ENCODE results near the gene MYLK.
"Not testable (repeated sequence)": the region's sequence is repeated elsewhere in the genome, so short reads cannot be mapped to it uniquely, and the experiment has no call there.

The MYLK gene, protein sequence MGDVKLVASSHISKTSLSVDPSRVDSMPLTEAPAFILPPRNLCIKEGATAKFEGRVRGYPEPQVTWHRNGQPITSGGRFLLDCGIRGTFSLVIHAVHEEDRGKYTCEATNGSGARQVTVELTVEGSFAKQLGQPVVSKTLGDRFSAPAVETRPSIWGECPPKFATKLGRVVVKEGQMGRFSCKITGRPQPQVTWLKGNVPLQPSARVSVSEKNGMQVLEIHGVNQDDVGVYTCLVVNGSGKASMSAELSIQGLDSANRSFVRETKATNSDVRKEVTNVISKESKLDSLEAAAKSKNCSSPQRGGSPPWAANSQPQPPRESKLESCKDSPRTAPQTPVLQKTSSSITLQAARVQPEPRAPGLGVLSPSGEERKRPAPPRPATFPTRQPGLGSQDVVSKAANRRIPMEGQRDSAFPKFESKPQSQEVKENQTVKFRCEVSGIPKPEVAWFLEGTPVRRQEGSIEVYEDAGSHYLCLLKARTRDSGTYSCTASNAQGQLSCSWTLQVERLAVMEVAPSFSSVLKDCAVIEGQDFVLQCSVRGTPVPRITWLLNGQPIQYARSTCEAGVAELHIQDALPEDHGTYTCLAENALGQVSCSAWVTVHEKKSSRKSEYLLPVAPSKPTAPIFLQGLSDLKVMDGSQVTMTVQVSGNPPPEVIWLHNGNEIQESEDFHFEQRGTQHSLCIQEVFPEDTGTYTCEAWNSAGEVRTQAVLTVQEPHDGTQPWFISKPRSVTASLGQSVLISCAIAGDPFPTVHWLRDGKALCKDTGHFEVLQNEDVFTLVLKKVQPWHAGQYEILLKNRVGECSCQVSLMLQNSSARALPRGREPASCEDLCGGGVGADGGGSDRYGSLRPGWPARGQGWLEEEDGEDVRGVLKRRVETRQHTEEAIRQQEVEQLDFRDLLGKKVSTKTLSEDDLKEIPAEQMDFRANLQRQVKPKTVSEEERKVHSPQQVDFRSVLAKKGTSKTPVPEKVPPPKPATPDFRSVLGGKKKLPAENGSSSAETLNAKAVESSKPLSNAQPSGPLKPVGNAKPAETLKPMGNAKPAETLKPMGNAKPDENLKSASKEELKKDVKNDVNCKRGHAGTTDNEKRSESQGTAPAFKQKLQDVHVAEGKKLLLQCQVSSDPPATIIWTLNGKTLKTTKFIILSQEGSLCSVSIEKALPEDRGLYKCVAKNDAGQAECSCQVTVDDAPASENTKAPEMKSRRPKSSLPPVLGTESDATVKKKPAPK (N-terminal part only)

DNA sequence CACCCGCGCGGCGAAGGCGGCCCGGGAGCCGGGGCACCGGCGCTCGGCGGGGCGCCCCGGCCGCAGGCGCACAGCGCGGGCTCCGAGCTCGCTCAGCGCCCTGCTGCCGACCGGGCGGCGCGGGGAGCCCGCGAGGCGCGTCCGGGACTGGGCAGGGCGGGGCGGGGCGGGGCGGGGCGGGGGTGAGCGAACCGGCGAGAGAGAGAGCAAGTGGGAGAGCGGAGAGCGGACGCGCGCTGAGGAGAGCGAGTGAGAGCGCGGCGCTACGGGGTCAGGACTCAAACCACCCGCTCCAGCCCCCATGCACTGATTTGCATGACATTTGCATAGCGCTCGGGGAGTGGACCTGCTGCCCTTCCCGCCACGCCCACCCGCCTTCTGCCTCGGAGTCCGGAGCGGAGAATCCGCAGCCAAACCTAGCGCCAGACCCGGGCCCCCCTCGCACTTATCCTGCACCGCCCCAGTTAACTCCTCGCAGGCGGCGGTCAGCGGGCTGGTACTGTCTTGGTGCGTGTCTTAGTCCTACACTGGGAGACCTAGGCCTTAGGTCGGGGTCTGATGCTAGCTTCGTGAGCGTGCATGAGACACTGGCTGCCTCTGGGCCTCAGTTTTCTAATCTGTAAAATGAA, at the start of gene MYLK:
Gene MYLK (minus strand): TSS at position 130 of the 629 bp plus-strand sequence. CDS start 90,491 bp downstream, outside the sequence.
- no peak for DNase-seq (ENCODE audit: low read depth in 2 of 2)

- no peak for DNase-seq (ENCODE audit: low read depth in 2 of 2)
These were observed 46.3 kb upstream of the MYLK start for GRCh38 chr3:123930445-123930844.

DNA sequence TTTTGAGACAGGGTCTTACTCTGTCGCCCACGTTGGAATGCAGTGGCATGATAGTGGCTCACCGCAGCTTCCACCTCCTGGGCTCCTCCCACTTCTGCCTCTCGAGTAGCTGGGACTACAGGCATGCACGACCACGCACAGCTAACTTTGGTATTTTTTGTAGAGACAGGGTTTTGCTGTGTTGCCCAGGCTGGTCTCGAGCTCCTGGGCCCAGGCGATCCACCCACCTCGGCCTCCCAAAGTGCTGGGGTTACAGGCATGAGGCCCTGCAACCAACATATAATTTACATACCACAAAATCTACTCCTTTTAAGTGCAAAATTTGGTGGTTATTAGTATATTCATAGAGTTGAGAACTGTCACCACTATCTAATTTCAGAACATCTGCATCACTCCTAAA, 45.2 kb upstream of the MYLK start:
- no peak for DNase-seq (ENCODE audit: low read depth in 2 of 2)

GRCh38 chr3:123926396-123926795, 42.3 kb upstream of the MYLK start:
- no peak for DNase-seq (ENCODE audit: low read depth in 2 of 2)

GRCh38 chr3:123920868-123921267, 36.7 kb upstream of the MYLK start:
- no peak for DNase-seq (ENCODE audit: low read depth in 2 of 2)

GRCh38 chr3:123920383-123920782, 36.3 kb upstream of the MYLK start:
- no peak for DNase-seq (ENCODE audit: low read depth in 2 of 2)

- no peak for DNase-seq (ENCODE audit: low read depth in 2 of 2)
These were observed 35.2 kb upstream of the MYLK start for GRCh38 chr3:123919353-123919752.

DNA sequence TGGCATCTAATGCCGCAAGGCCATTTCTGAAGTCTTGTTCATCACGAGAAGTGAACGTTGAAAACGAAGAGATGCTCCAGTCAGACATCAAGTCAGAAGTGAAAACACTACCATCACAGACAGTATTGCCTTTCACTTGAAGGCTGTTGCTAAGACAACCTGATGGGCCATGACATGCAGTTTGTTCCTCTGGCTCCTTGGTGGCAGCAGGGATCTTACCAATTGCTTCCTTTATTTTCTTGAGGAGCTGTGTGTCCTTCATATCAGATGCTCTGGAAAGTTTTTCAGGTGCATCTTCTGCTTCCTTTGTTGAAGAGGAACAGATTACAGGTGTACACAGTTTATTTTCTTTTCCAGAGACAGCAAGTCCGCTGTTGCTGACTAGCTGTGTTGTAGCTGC, 30.7 kb upstream of the MYLK start:
- no peak for DNase-seq (ENCODE audit: low read depth in 2 of 2)

GRCh38 chr3:123909785-123910184, 25.7 kb upstream of the MYLK start:
- DNase-seq (ENCODE audit: low read depth in 2 of 2), result no peak

GRCh38 chr3:123907720-123908119, 23.6 kb upstream of the MYLK start:
- no peak for DNase-seq (ENCODE audit: low read depth in 2 of 2)

- DNase-seq (ENCODE audit: low read depth in 2 of 2), result no peak
These were observed 15.3 kb upstream of the MYLK start for GRCh38 chr3:123899300-123899865.

DNA sequence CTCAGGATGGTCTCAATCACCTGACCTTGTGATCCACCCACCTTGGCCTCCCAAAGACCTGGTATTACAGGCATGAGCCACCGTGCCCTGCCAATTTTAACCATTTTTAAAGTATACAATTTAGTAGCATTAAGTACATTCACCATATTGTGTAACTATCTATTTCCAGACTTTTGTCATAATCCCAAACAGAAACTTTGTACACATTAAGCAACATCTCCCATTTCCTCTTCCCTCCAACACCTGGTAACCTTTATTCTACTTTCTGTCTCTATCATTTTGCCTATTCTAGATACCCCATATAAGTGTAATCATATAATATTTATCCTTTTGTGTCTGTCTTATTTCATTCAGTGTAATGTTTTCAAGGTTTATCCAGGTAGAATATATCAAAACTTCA, 8.9 kb upstream of the MYLK start:
- DNase-seq (ENCODE audit: low read depth in 2 of 2), result no peak

- DNase-seq (ENCODE audit: low read depth in 2 of 2), result no peak
These were observed 8.1 kb upstream of the MYLK start for GRCh38 chr3:123892195-123892594.

- DNase-seq (ENCODE audit: low read depth in 2 of 2), result not testable (repeated sequence)
These were observed 6.9 kb upstream of the MYLK start for GRCh38 chr3:123890991-123891390.

DNA sequence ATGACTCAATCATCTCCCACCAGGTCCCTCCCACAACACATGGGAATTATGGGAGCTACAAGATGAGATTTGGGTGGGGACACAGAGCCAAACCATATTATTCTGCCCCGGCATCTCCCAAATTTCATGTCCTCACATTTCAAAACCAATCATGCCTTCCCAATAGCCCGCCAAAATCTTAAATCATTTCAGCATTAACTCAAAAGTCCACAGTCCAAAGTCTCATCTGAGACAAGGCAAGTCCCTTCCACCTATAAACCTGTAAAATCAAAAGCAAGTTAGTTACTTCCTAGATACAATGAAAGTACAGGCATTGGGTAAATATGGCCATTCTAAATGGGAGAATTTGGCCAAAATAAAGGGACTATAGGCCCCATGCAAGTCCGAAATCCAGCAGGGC, 6.0 kb upstream of the MYLK start:
- not testable (repeated sequence) for DNase-seq (ENCODE audit: low read depth in 2 of 2)

DNA sequence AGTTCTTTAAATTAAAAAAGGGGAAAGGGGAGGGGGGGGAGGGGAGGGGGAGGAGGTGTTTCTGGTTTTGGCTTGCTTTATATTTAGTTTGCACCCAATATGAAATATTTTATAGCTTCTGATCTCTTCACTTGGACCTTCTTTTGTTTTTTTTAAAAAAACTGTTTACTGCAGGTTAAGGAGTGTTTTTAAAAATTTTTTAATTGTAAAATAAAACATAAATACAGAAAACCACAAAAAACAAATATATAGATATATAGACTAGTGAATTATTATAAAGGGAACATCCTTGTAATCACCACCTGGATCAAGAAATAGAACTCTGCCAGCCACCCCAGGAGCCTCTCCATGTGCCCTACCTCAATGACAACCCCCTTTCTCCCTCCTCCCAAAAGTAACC, 861 bp upstream of the MYLK start:
- DNase-seq (ENCODE audit: low read depth in 2 of 2), result no peak

GRCh38 chr3:123883701-123884202, 380 bp downstream of the MYLK start:
- DNase-seq (ENCODE audit: low read depth in 2 of 2), result no peak

DNA sequence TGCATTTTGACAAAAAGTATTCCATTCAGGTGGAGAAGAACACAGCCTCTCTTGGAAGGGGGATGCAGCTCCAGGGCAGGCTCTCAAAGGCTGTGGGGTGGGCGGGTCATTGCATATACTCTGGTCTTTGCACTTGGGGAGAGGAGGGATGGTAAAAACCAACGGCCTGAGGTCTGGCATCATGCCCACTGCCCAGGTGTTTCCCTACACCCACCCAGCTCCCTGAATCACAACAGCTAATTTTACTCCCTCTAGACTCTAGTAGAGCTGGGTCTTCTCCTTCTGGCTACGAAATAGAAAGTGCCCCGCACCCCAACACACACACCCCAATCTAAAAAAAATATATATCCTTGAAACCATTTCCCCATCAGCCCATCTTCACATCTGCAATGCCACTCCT, 1.0 kb downstream of the MYLK start:
- no peak for DNase-seq (ENCODE audit: low read depth in 2 of 2)

DNA sequence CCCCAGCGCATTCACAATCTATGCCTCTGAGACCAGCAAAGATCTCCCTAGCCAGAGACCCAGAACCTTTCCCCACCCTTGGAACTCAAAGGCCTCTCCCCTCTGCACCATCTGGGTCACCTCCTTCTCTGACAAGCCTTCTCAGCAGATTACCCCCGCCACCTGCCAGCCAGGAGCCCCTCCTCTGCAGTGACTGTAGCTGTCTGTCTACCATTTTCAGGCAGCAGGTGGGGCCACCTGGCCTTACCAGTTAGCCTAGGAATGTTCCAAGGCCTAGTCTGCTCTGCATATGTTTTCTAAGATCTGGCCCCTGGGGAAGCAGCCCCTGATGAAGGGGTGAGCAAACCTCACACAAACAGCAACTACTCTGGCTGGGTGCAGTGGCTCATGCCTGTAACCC, 2.4 kb downstream of the MYLK start:
- DNase-seq (ENCODE audit: low read depth in 2 of 2), result no peak

GRCh38 chr3:123880998-123881561, 3.1 kb downstream of the MYLK start:
- no peak for DNase-seq (ENCODE audit: low read depth in 2 of 2)

GRCh38 chr3:123878807-123879206, 5.3 kb downstream of the MYLK start:
- no peak for DNase-seq (ENCODE audit: low read depth in 2 of 2)
